Heart right ventricle (tissue), 16 donors: ENCODE measurements around the gene C5. TPM values are rescaled to one million over a fixed set of nuclear protein-coding genes. Genes with fewer than 3 reads are reported as not detected.
A peak's percentile ranks its signal among the peaks of the same experiment; 100 is the strongest.

Experiments used
- ATAC-seq, 8 donors: fragments of 200-7000 bp; cut with Tn5 transposase; one replicate each; pipeline ENCODE4 v1.9.1; 2020; ENCODE audit warnings: mild to moderate bottlenecking in 8 of 8, moderate library complexity in 8 of 8, moderate number of reproducible peaks in 1 of 8
- DNase-seq, 2 donors: peaks; one replicate each; pipeline ENCODE4 v3.0.0-alpha.2; 2020
- H3K27ac ChIP-seq, 10 donors: fragments of 200-600 bp; sonication (generic) in 2 of 10; one replicate each; pipeline versions ENCODE4 v1.5.0 to v1.8.0; 2020 to 2022; ENCODE audit warnings: mild to moderate bottlenecking in 3 of 10
- H3K27me3 ChIP-seq, 7 donors: fragments of 200-600 bp; one replicate each; pipeline ENCODE4 v1.8.0; 2021 to 2022; ENCODE audit warnings: mild to moderate bottlenecking in 2 of 7
- H3K36me3 ChIP-seq, 9 donors: fragments of 200-600 bp; sonication (generic) in 1 of 9; one replicate each; pipeline versions ENCODE4 v1.5.0 to v1.8.0; 2020 to 2022; ENCODE audit warnings: mild to moderate bottlenecking in 2 of 9
- H3K4me1 ChIP-seq, 9 donors: fragments of 200-600 bp; sonication (generic) in 1 of 9; one replicate each; pipeline versions ENCODE4 v1.5.0 to v1.8.0; 2020 to 2022; ENCODE audit warnings: mild to moderate bottlenecking in 4 of 9
- H3K4me3 ChIP-seq, 10 donors: fragments of 200-600 bp; sonication (generic) in 2 of 10; one replicate each; pipeline versions ENCODE4 v1.5.0 to v1.8.0; 2020 to 2022; ENCODE audit warnings: mild to moderate bottlenecking in 7 of 10, moderate library complexity in 2 of 10
- H3K9me3 ChIP-seq, 11 donors: fragments of 200-600 bp in 10 of 11; sonication (generic) in 2 of 11; one replicate each; pipeline versions ENCODE4 v1.5.0 to v1.8.0; 2013 to 2022; ENCODE audit warnings: mild to moderate bottlenecking in 2 of 11, control low read depth in 1 of 11, moderate library complexity in 1 of 11
- CTCF ChIP-seq, 9 donors: fragments of 200-600 bp; sonication (generic) in 2 of 9; IDR thresholded peaks; one replicate each; pipeline versions ENCODE4 v1.5.0 to v1.8.0; 2021 to 2022; ENCODE audit warnings: antibody characterized with exemption in 9 of 9, mild to moderate bottlenecking in 5 of 9, moderate library complexity in 1 of 9
- WGBS, 2 donors: extraction: QIAGEN DNeasy Blood & Tissue Kit; methylation state at CpG; one replicate each; pipeline ENCODE4 v1.1.7; 2013; ENCODE audit warnings: inconsistent platforms in 1 of 2; 5-methylcytosine and 5-hydroxymethylcytosine counted together
- intact Hi-C, 10 donors: fragments of 100-400 bp; cut with DNase I; formaldehyde crosslinking; loops; one replicate each; pipeline versions ENCODE4 v1.11.1 to v1.14.2; 2022
- polyA plus RNA-seq, 2 donors: library from polyadenylated mRNA; stranded (reverse); fragments of 200-250 nt; gene quantifications; one replicate each; pipeline ENCODE4 v1.2.3, GENCODE V29; 2013
- total RNA-seq, 10 donors: library from RNA; stranded (reverse); fragmentation: NEBNext Ultra II Directional in 3 of 10; extraction: Animal tissue kit (Norgen Biotek cat#: 25700) in 3 of 10; gene quantifications; one replicate each; pipeline versions ENCODE4 v1.2.1 to v1.2.4, GENCODE V29; 2021 to 2023
- donor health status: Arrhythmogenic right ventricular cardiomyopathy.
- donor health status: ischemic (EF 13 %, LVEDD 7.1; RV severe dilation, severe dysfunction).
- donor health status: healthy with polysubstance abuse.
- donor health status: DM: no; HTN: yes; CAD: no.
- donor health status: DM: no; HTN: no; CAD: no.
- donor health status: ischemic (EF 25% LVEDD 6.9; RV normal size, moderate dysfunction).
- donor health status: ischemic (EF 25% LVEDD 5.7; RV mildly dilated, moderate dysfunction).
- donor health status: healthy.
- donor health status: DM: yes; HTN: yes; CAD: no.
- donor health status: Ischemic cardiomyopathy.
- donor health status: ischemic (EF 35%, LVEDD 5.7; RV mildly dilated, moderate dysfunction).
- donor health status: nonischemic (EF 11% LVEDD 7.7; RV severe dilation, severe dysfunction).
- donor health status: DM: yes; HTN: yes; CAD: no.
- donor health status: PGD.
- donor health status: ischemic (EF 29% LVEDD 5.4; RV normal size, mild dysfunction).
- donor health status: nonischemic (EF 23%, LVEDD 6.1; RV moderate dilation, normal function).

The C5 gene
- total and polyA plus RNA-seq, 12 donors = 0.35 to 1.5 (median 0.50) TPM

GRCh38 chr9:120902569-120903535, 147.2 kb downstream of the C5 start:
- no peak for DNase-seq
- peak overlapping the region in 1 of 10 donors; percentile 65 for H3K27ac ChIP-seq
- H3K27me3 ChIP-seq = no peaks in the 10 kb centered on the region
- no peaks in the 10 kb centered on the region for H3K9me3 ChIP-seq
- H3K4me1 ChIP-seq = no peaks in the 10 kb centered on the region
- intact Hi-C loops = loop anchor here in 1 of 10 donors (1.0 kb wide), 1 partner anchor 22 kb away; no protein-coding TSS in a partner anchor
- no peak for TF ChIP-seq CTCF (IDR thresholded peaks at IDR 0.05)
- no peak overlapping the region for H3K4me3 ChIP-seq
- H3K36me3 ChIP-seq = peaks cover 0 to 42% (median 0%) of the 10 kb centered on the region in 9 donors
- no peak for ATAC-seq
- 80 to 85% methylated on average over 14 of the region's 14 CpGs for WGBS, 2 donors

Other genes starting within 250 kb of the C5 start
- gene PSMD5, start 207.4 kb downstream of the C5 start, total RNA-seq = 10 to 100 TPM in 8 of 10 donors, 1 to 10 TPM in 2; 7.7 to 22.8 (median 15.4) TPM
- gene PSMD5, start 207.4 kb downstream of the C5 start, polyA plus RNA-seq = 1 to 10 TPM; 8.0 to 9.4 TPM
- gene PHF19, start 173.1 kb downstream of the C5 start, total RNA-seq = 10 to 100 TPM in 8 of 10 donors, 1 to 10 TPM in 2; 9.2 to 24.0 (median 13.4) TPM
- gene PHF19, start 173.1 kb downstream of the C5 start, polyA plus RNA-seq = 10 to 100 TPM; 10.2 to 12.5 TPM
- gene TRAF1, start 123.5 kb downstream of the C5 start, total RNA-seq = 1 to 10 TPM; 1.1 to 6.7 (median 1.9) TPM
- gene TRAF1, start 123.5 kb downstream of the C5 start, polyA plus RNA-seq = 1 to 10 TPM; 2.2 to 5.7 TPM
- 1 to 10 TPM; 3.6 to 7.5 (median 4.2) TPM for gene CNTRL, start 24.7 kb upstream of the C5 start, total RNA-seq
- gene CNTRL, start 24.7 kb upstream of the C5 start, polyA plus RNA-seq = 1 to 10 TPM; 2.5 to 5.1 TPM
- 10 to 100 TPM; 45.4 to 60.7 (median 52.1) TPM for gene RAB14, start 151.6 kb upstream of the C5 start, total RNA-seq
- gene RAB14, start 151.6 kb upstream of the C5 start, polyA plus RNA-seq = 10 to 100 TPM; 17.6 to 24.1 TPM
- gene GSN, start 217.9 kb upstream of the C5 start, total RNA-seq = 100 to 1,000 TPM; 532 to 861 (median 668) TPM
- 100 to 1,000 TPM; 360 to 823 TPM for gene GSN, start 217.9 kb upstream of the C5 start, polyA plus RNA-seq